Measurements from ENCODE around the gene CCPG1. TPM values are rescaled to one million over a fixed set of nuclear protein-coding genes. Genes with fewer than 3 reads are reported as not detected.

The CCPG1 gene
- total and polyA plus RNA-seq, 2 of the 13 experiments (the other 11 are each of a cell fraction or from before 2014, with no cell fraction given), result 16.1 to 19.5 TPM

DNA sequence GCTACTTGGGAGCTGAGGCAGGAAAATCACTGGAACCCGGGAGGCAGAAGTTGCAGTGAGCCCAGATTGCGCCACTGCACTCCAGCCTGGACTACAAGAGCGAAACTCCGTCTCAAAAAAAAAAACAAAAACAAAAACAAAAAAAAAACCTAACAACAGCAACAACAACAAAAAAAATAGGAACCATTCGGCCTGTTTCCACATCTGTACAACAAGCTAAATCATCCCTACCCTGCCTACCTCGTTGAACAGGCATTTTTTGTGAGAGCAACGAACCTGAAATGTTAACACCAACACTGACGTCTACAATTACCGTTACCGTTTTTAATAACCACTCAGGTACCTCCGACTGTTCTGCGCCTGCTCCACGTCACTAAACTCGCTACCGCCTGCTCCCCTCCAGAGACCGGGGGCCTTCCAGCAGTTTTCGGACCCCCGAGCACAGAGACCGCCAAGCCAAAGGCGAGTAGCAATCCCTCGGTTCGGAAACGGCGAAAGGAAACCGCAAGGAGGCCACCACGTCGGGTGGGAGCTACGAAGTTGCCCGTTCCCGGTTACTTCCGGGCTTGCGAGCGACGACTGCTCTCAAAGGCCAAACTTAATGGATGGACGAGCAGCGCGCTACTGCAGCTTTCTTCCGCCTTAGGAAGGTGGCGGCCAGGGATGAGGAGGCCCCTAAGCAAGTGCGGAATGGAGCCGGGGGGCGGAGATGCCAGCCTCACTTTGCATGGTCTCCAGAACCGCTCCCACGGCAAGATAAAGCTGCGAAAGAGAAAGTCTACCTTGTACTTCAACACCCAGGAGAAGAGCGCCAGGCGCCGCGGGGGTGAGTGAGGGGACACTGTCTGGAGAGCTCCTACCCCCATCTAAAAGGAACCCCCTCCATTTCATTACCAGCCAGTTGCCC, 89.3 kb downstream of the CCPG1 start, which contains the start of the genes PIGB and PIGBOS1 (continued):
- TF ChIP-seq ZNF576 (CRISPR knock-in tag; IDR thresholded peaks at IDR 0.05) (0 out of 2 replicates have a peak, but pooled peaks have one; percentile 36), ZNF17 (CRISPR knock-in tag; IDR thresholded peaks at IDR 0.05) (no peak), ETV5 (CRISPR knock-in tag; IDR thresholded peaks at IDR 0.05; ENCODE audit: borderline replicate concordance) (peak; percentile 97), GLI4 (CRISPR knock-in tag; IDR thresholded peaks at IDR 0.05; ENCODE audit: borderline replicate concordance) (peak; percentile 74; the same call in 1 of the 2 replicates), TBX2 (CRISPR knock-in tag; IDR thresholded peaks at IDR 0.05; ENCODE audit: borderline replicate concordance) (peak; percentile 68; the same call in 1 of the 2 replicates), U2AF2 (IDR thresholded peaks at IDR 0.05; ENCODE audit: low read depth, low read length) (no peak), ZFP36 (IDR thresholded peaks at IDR 0.05; ENCODE audit: borderline replicate concordance, low read depth, low read length, partially characterized antibody) (no peak), SIX1 (CRISPR knock-in tag; IDR thresholded peaks at IDR 0.05; ENCODE audit: borderline replicate concordance) (peak; percentile 60; the same call in 1 of the 2 replicates), ZFP62 (CRISPR knock-in tag; IDR thresholded peaks at IDR 0.05) (no peak), LCORL (IDR thresholded peaks at IDR 0.05) (no peak; the same call in 1 of the 2 replicates), LCORL (CRISPR knock-in tag; IDR thresholded peaks at IDR 0.05) (peak; percentile 60), ZNF274 (CRISPR knock-in tag; IDR thresholded peaks at IDR 0.05) (peak; percentile 52; the same call in 1 of the 2 replicates), ZNF564 (CRISPR knock-in tag; IDR thresholded peaks at IDR 0.05) (0 out of 2 replicates have a peak, but pooled peaks have one; percentile 63), ZFY (CRISPR knock-in tag; IDR thresholded peaks at IDR 0.05) (peak; percentile 91), MATR3 (CRISPR knock-in tag; IDR thresholded peaks at IDR 0.05) (no peak), ZGPAT (CRISPR knock-in tag; IDR thresholded peaks at IDR 0.05) (peak; percentile 91), TBX3 (IDR thresholded peaks at IDR 0.05; ENCODE audit: borderline replicate concordance) (no peak), HNF1A (IDR thresholded peaks at IDR 0.05; ENCODE audit: low read depth) (no peak), HNF1A (CRISPR knock-in tag; IDR thresholded peaks at IDR 0.05; ENCODE audit: borderline replicate concordance) (peak; percentile 75)
- TF ChIP-seq, protein P1, sequence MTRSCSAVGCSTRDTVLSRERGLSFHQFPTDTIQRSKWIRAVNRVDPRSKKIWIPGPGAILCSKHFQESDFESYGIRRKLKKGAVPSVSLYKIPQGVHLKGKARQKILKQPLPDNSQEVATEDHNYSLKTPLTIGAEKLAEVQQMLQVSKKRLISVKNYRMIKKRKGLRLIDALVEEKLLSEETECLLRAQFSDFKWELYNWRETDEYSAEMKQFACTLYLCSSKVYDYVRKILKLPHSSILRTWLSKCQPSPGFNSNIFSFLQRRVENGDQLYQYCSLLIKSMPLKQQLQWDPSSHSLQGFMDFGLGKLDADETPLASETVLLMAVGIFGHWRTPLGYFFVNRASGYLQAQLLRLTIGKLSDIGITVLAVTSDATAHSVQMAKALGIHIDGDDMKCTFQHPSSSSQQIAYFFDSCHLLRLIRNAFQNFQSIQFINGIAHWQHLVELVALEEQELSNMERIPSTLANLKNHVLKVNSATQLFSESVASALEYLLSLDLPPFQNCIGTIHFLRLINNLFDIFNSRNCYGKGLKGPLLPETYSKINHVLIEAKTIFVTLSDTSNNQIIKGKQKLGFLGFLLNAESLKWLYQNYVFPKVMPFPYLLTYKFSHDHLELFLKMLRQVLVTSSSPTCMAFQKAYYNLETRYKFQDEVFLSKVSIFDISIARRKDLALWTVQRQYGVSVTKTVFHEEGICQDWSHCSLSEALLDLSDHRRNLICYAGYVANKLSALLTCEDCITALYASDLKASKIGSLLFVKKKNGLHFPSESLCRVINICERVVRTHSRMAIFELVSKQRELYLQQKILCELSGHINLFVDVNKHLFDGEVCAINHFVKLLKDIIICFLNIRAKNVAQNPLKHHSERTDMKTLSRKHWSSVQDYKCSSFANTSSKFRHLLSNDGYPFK (CRISPR knock-in tag; IDR thresholded peaks at IDR 0.05; ENCODE audit: borderline replicate concordance), result peak; percentile 92; the same call in 1 of the 2 replicates

Measured in HepG2 (cell line).